Colonic mucosa (tissue), 4 donors: ENCODE measurements around the gene ANO10. TPM values are rescaled to one million over a fixed set of nuclear protein-coding genes. Genes with fewer than 3 reads are reported as not detected.

Experiments used
- DNase-seq: peaks from one replicate; pipeline ENCODE4 v3.0.0-alpha.2; 2020
- H3K27ac ChIP-seq: fragments of 200-600 bp; one replicate; pipeline ENCODE4 v1.8.0; 2021
- H3K27me3 ChIP-seq: fragments of 200-600 bp; one replicate; pipeline ENCODE4 v1.8.0; 2021
- H3K36me3 ChIP-seq: fragments of 200-600 bp; one replicate; pipeline ENCODE4 v1.8.0; 2021
- H3K4me1 ChIP-seq: fragments of 200-600 bp; one replicate; pipeline ENCODE4 v1.8.0; 2021; ENCODE audit warnings: mild to moderate bottlenecking
- H3K4me3 ChIP-seq: fragments of 200-600 bp; one replicate; pipeline ENCODE4 v1.8.0; 2021
- H3K9ac ChIP-seq, 2 donors: one replicate each; pipeline ENCODE4 v1.7.0; 2013; ENCODE audit warnings: control low read depth in 2 of 2, low read depth in 2 of 2, low read length in 2 of 2
- H3K9me3 ChIP-seq: fragments of 200-600 bp; one replicate; pipeline ENCODE4 v1.8.0; 2021
- intact Hi-C: fragments of 100-400 bp; cut with DNase I; formaldehyde crosslinking; loops from one replicate; pipeline ENCODE4 v1.14.1; 2022
- total RNA-seq, 2 donors: library from RNA; stranded (reverse); fragmentation: NEBNext Ultra II Directional in 1 of 2; extraction: Animal tissue kit (Norgen Biotek cat#: 25700) in 1 of 2; gene quantifications; one replicate each; pipeline ENCODE4 v1.2.1, GENCODE V29; 2021
- TF ChIP-seq, protein P1 (sequence below): fragments of 200-600 bp; IDR thresholded peaks from one replicate; pipeline ENCODE4 v1.8.0; 2022; ENCODE audit warnings: antibody characterized with exemption, mild to moderate bottlenecking
- donor health status: healthy.
- donor health status: DM: no; HTN: no; CAD: no.
- donor health status: DM: no; HTN: no; CAD: no.

ANO10 gene
- total RNA-seq, 2 donors from 2014 or later, result 53.9 to 69.0 TPM

DNA sequence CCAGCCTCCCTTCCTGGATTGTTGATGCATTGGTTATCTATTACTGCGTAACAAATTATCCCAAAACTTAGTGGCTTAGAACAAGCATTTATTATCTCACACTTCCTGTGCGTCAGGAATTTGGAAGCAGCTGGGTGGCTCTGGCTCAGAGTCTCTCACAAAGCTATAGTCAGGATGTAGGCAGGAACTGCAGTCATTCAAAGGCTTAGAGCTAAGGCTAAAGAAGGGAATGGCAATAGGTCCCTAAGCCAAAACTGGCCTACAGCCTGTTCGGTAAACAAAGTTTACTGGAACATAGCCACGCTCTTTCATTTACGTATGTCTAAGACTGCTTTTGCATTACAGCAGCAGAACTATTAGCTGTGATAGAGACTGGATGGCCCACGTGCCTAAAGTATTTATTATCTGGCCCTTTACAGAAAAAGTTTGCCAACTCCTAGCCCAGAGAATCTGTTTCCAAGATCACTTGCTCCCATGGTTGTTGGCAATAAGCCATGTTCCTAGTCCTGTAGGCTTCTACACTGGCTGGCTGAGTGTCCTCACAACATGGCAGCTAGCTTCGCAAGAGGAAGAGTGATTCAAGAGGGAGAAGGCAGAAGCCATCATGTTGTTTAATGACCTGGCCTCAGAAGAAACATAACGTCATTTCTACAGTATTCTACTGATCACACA lies 203.1 kb downstream of the ANO10 start:
- H3K4me1 ChIP-seq, result no peaks in the 10 kb centered on the region
- H3K27ac ChIP-seq, result no peak overlapping the region
- DNase-seq, result no peak
- intact Hi-C loops, result no loop called here
- no peaks in the 10 kb centered on the region for H3K27me3 ChIP-seq
- no peak overlapping the region for H3K4me3 ChIP-seq
- H3K36me3 ChIP-seq, result no peaks in the 10 kb centered on the region
- H3K9ac ChIP-seq, result no peak overlapping the region
- no peaks in the 10 kb centered on the region for H3K9me3 ChIP-seq
- TF ChIP-seq, protein P1, sequence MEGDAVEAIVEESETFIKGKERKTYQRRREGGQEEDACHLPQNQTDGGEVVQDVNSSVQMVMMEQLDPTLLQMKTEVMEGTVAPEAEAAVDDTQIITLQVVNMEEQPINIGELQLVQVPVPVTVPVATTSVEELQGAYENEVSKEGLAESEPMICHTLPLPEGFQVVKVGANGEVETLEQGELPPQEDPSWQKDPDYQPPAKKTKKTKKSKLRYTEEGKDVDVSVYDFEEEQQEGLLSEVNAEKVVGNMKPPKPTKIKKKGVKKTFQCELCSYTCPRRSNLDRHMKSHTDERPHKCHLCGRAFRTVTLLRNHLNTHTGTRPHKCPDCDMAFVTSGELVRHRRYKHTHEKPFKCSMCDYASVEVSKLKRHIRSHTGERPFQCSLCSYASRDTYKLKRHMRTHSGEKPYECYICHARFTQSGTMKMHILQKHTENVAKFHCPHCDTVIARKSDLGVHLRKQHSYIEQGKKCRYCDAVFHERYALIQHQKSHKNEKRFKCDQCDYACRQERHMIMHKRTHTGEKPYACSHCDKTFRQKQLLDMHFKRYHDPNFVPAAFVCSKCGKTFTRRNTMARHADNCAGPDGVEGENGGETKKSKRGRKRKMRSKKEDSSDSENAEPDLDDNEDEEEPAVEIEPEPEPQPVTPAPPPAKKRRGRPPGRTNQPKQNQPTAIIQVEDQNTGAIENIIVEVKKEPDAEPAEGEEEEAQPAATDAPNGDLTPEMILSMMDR, result no peak

DNA sequence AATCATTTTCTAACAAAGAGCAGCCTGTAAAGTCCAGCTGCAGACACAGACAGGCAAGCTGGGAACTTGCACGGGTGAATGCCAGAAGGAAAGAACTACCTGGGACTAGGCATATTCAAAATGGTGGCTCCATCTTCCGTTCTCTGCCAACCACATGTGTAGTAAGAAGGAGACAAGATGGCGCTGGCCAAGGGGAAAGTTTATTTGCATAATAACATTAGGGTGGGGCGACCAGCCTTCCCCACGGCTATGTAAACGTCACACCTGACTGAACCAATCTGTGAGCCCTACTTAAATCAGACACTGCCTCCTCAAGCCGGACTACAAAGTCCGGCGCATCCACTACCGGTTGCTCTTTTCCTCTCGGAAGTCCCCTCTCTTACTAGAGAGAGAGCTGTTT lies 204.7 kb downstream of the ANO10 start:
- no peak for DNase-seq
- TF ChIP-seq, protein P1, result no peak
- no peaks in the 10 kb centered on the region for H3K9me3 ChIP-seq
- no peaks in the 10 kb centered on the region for H3K36me3 ChIP-seq
- H3K4me3 ChIP-seq, result no peak overlapping the region
- no peak overlapping the region for H3K9ac ChIP-seq
- H3K27me3 ChIP-seq, result no peaks in the 10 kb centered on the region
- intact Hi-C loops, result no loop called here
- no peaks in the 10 kb centered on the region for H3K4me1 ChIP-seq
- H3K27ac ChIP-seq, result no peak overlapping the region

DNA sequence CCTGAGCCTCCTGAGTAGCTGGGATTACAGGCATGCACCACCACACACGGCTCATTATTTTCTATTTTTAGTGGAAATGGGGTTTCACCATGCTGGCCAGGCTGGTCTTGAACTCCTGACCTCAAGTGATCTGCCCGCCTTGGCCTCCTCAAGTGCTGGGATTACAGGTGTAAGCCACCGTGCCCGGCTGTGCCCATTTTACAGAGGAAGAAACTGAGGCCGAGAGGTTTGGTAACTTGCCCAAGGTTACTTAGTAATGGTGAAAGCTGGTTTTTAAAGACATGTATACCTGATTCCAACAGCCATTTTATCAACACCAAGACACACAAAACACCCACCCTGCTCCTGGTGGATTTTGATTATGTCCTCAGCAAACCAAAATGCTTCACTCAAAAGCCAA lies 206.7 kb downstream of the ANO10 start:
- Histone ChIP-seq H3K9ac (no peak overlapping the region), H3K27ac (no peak overlapping the region), H3K36me3 (no peaks in the 10 kb centered on the region), H3K4me3 (no peak overlapping the region), H3K27me3 (no peaks in the 10 kb centered on the region), H3K9me3 (no peaks in the 10 kb centered on the region), H3K4me1 (no peaks in the 10 kb centered on the region)
- DNase-seq, result no peak
- TF ChIP-seq, protein P1, result no peak
- intact Hi-C loops, result no loop called here

DNA sequence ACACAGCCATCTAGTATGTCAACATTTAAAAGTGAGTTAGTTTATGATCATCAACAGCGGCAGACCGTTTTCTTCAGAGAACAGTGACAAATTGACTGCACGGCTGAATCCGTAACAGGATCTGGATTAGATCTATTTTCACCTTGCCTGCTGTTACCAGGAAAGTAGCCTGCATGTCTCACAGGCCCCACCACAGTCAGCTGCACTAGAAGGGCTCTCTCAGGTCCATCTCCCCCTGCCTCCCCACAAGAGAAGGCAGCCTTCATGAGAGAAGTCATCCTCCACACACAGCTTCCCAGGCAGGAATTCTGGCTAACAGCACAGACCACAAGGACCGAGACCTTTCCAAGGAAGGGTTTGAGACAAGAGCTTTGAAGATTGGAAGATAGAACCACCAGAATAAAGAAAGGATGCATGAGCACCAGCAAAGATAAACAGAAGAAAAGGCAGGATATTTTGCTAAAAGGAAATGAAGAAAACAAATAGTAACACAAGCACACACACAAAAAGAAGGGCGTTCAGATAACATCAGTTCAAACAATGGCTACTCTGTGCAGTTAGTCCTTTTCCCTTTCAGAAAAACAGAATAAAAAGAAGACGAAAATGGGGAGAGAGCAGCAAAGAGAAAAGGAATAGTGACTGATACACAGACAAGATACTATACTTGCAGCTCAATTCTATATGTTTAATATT lies 208.0 kb downstream of the ANO10 start:
- Histone ChIP-seq H3K9ac (no peak overlapping the region), H3K36me3 (no peaks in the 10 kb centered on the region), H3K27me3 (no peaks in the 10 kb centered on the region), H3K4me3 (no peak overlapping the region), H3K27ac (no peak overlapping the region), H3K9me3 (no peaks in the 10 kb centered on the region), H3K4me1 (no peaks in the 10 kb centered on the region)
- intact Hi-C loops, result no loop called here
- TF ChIP-seq, protein P1, result no peak
- DNase-seq, result no peak

DNA sequence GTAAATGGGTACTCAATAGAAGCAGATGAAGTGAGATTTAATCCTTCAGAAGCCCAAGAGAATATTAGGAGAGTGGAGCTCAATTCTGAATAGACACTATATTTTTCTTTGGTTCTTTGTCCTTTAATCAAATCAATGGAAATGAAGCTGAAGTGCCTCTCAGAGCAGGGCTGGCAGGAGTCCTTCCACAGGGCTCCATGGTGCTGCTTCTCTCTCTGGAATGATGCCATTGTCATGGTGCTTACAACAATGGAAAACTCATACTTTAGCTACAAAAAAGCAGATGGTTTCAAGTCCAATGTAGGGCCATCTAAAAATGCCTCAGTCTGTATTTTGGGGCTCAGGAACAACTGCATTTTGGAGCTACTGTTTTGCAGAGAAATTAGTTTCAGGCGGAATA lies 210.4 kb downstream of the ANO10 start:
- Histone ChIP-seq H3K27ac (no peak overlapping the region), H3K27me3 (no peaks in the 10 kb centered on the region), H3K36me3 (no peaks in the 10 kb centered on the region), H3K4me1 (no peaks in the 10 kb centered on the region), H3K4me3 (no peak overlapping the region), H3K9ac (no peak overlapping the region), H3K9me3 (no peaks in the 10 kb centered on the region)
- DNase-seq, result no peak
- intact Hi-C loops, result no loop called here
- TF ChIP-seq, protein P1, result no peak
